ENCODE data around the gene DPYSL4.

The DPYSL4 gene

GRCh38 chr10:132179551-132180392 lies 7.0 kb upstream of the DPYSL4 start:
- DNase-seq, result no peak

- no peak for DNase-seq
These were observed 6.0 kb upstream of the DPYSL4 start for GRCh38 chr10:132180736-132181135.

- no peak for DNase-seq
These were observed 4.9 kb upstream of the DPYSL4 start for GRCh38 chr10:132181691-132182425.

GRCh38 chr10:132182591-132182990 lies 4.2 kb upstream of the DPYSL4 start:
- DNase-seq, result no peak

GRCh38 chr10:132183046-132183445 lies 3.7 kb upstream of the DPYSL4 start:
- no peak for DNase-seq

- no peak for DNase-seq
These were observed 1.7 kb upstream of the DPYSL4 start for GRCh38 chr10:132184816-132185593.

GRCh38 chr10:132185601-132186487 lies 904 bp upstream of the DPYSL4 start:
- peak; percentile 49 for DNase-seq

- DNase-seq, result no peak
These were observed 836 bp downstream of the DPYSL4 start for GRCh38 chr10:132187430-132188138.

- no peak for DNase-seq
These were observed 1.6 kb downstream of the DPYSL4 start for GRCh38 chr10:132188331-132188730.

- no peak for DNase-seq
These were observed 2.3 kb downstream of the DPYSL4 start for GRCh38 chr10:132189016-132189415.

GRCh38 chr10:132189810-132190422 lies 3.2 kb downstream of the DPYSL4 start:
- DNase-seq, result no peak

- no peak for DNase-seq
These were observed 5.6 kb downstream of the DPYSL4 start for GRCh38 chr10:132192076-132192975.

GRCh38 chr10:132192991-132193665 lies 6.4 kb downstream of the DPYSL4 start:
- no peak for DNase-seq

- no peak for DNase-seq
These were observed 7.3 kb downstream of the DPYSL4 start for GRCh38 chr10:132193907-132194552.

GRCh38 chr10:132194726-132195125 lies 8.0 kb downstream of the DPYSL4 start:
- DNase-seq, result no peak

- no peak for DNase-seq
These were observed 8.8 kb downstream of the DPYSL4 start for GRCh38 chr10:132195366-132196075.

GRCh38 chr10:132196178-132197113 lies 9.7 kb downstream of the DPYSL4 start:
- DNase-seq, result no peak

Data from stimulated activated CD4-positive, alpha-beta T cell treated with anti-CD3 and anti-CD28 coated beads, Interleukin-12 subunit alpha, Interleukin-12 subunit beta, amount 100 ng/mL, for 4 hours (primary cell).